WTC11 (cell line): ENCODE data around the gene DNAH11. TPM values are rescaled to one million over a fixed set of nuclear protein-coding genes. Genes with fewer than 3 reads are reported as not detected.

Experiments used
- ATAC-seq: fragments of 200-7000 bp; cut with Tn5 transposase; 2 replicates; pipeline ENCODE4 v1.10.0; 2021; ENCODE audit warnings: mild to moderate bottlenecking, moderate library complexity
- CTCF ChIA-PET: fragments of 300-600 bp; sonication (Branson Sonifier 250); formaldehyde crosslinking; loops from one replicate; lab custom pipeline; 2021; ENCODE audit warnings: antibody characterized with exemption; lab: Charles Lee
- POLR2A ChIA-PET: fragments of 350-600 bp; sonication (Branson Sonifier 250); formaldehyde crosslinking; loops from one replicate; lab custom pipeline; 2021; ENCODE audit warnings: antibody characterized with exemption; lab: Charles Lee
- DNase-seq: peaks from one replicate; pipeline ENCODE4 v3.0.0; 2021; ENCODE audit warnings: low spot score
- H3K27ac Mint-ChIP-seq: 2 replicates; pipeline ENCODE4 v1.8.0; 2021; ENCODE audit warnings: mixed read lengths
- H3K27me3 Mint-ChIP-seq: 2 replicates; pipeline ENCODE4 v1.8.0; 2021; ENCODE audit warnings: low read depth, mild to moderate bottlenecking, moderate library complexity, mixed read lengths
- H3K36me3 Mint-ChIP-seq: 2 replicates; pipeline ENCODE4 v1.8.0; 2021; ENCODE audit warnings: mixed read lengths
- H3K4me1 Mint-ChIP-seq: 2 replicates; pipeline ENCODE4 v1.8.0; 2022; ENCODE audit warnings: mixed read lengths
- H3K4me3 Mint-ChIP-seq: 2 replicates; pipeline ENCODE4 v1.8.0; 2021; ENCODE audit warnings: mild to moderate bottlenecking, moderate library complexity, mixed read lengths
- H3K9me3 Mint-ChIP-seq: 2 replicates; pipeline ENCODE4 v1.8.0; 2021; ENCODE audit warnings: mixed read lengths
- ATF1 ChIP-seq: sonication (generic); formaldehyde crosslinking; IDR thresholded peaks from 2 replicates; pipeline ENCODE4 v1.8.1; 2023; ENCODE audit warnings: mild to moderate bottlenecking, moderate library complexity, missing genetic modification reagents
- CBFB ChIP-seq: sonication (generic); formaldehyde crosslinking; IDR thresholded peaks from 2 replicates; pipeline ENCODE4 v1.8.1; 2022; ENCODE audit warnings: mild to moderate bottlenecking, low read depth, missing genetic modification reagents
- CREM ChIP-seq: sonication (generic); formaldehyde crosslinking; IDR thresholded peaks from 2 replicates; pipeline ENCODE4 v1.8.1; 2022; ENCODE audit warnings: mild to moderate bottlenecking, missing genetic modification reagents, moderate library complexity
- EMX1 ChIP-seq: fragments of 250-450 bp; sonication (Bioruptor Pico); IDR thresholded peaks from 2 replicates; pipeline ENCODE4 v1.8.0; 2021; ENCODE audit warnings: mild to moderate bottlenecking
- ESRRA ChIP-seq: sonication (generic); formaldehyde crosslinking; IDR thresholded peaks from 2 replicates; pipeline ENCODE4 v1.8.1; 2022; ENCODE audit warnings: mild to moderate bottlenecking, missing genetic modification reagents, borderline replicate concordance
- FOXJ3 ChIP-seq: sonication (generic); formaldehyde crosslinking; IDR thresholded peaks from 2 replicates; pipeline ENCODE4 v1.9.0; 2021; ENCODE audit warnings: missing genetic modification reagents, mild to moderate bottlenecking, borderline replicate concordance
- FOXK1 ChIP-seq: sonication (generic); formaldehyde crosslinking; IDR thresholded peaks from 2 replicates; pipeline ENCODE4 v1.8.0; 2022; ENCODE audit warnings: mild to moderate bottlenecking, moderate library complexity, missing genetic modification reagents
- GTF2I ChIP-seq: fragments of 250-450 bp; sonication (Bioruptor Pico); conservative IDR thresholded peaks from 2 replicates; pipeline ENCODE4 v1.4.0; 2021; ENCODE audit warnings: mild to moderate bottlenecking
- HMGA2 ChIP-seq: fragments of 250-450 bp; sonication (Bioruptor Pico); IDR thresholded peaks from 2 replicates; pipeline ENCODE4 v1.4.0; 2021; ENCODE audit warnings: mild to moderate bottlenecking, moderate library complexity
- NFATC4 ChIP-seq: fragments of 250-450 bp; sonication (Bioruptor Pico); IDR thresholded peaks from 2 replicates; pipeline ENCODE4 v1.9.0; 2021; ENCODE audit warnings: mild to moderate bottlenecking
- NR1H2 ChIP-seq: sonication (generic); formaldehyde crosslinking; IDR thresholded peaks from 2 replicates; pipeline ENCODE4 v1.9.0; 2021; ENCODE audit warnings: mild to moderate bottlenecking, moderate library complexity, missing genetic modification reagents
- NR3C1 ChIP-seq: sonication (generic); formaldehyde crosslinking; conservative IDR thresholded peaks from 2 replicates; pipeline ENCODE4 v1.8.1; 2023; ENCODE audit warnings: low read depth, mild to moderate bottlenecking, missing genetic modification reagents
- SMAD3 ChIP-seq: sonication (generic); formaldehyde crosslinking; IDR thresholded peaks from 2 replicates; pipeline ENCODE4 v1.8.0; 2022; ENCODE audit warnings: missing genetic modification reagents, mild to moderate bottlenecking, borderline replicate concordance
- TCF7 ChIP-seq: sonication (generic); formaldehyde crosslinking; IDR thresholded peaks from 2 replicates; pipeline ENCODE4 v1.8.0; 2022; ENCODE audit warnings: mild to moderate bottlenecking, low read depth, missing genetic modification reagents, moderate library complexity
- ZBTB21 ChIP-seq: sonication (generic); formaldehyde crosslinking; IDR thresholded peaks from 2 replicates; pipeline ENCODE4 v1.8.1; 2023; ENCODE audit warnings: mild to moderate bottlenecking, missing genetic modification reagents, borderline replicate concordance
- ZNF317 ChIP-seq: sonication (generic); formaldehyde crosslinking; IDR thresholded peaks from 2 replicates; pipeline ENCODE4 v1.8.1; 2023; ENCODE audit warnings: low read depth, mild to moderate bottlenecking, moderate library complexity, missing genetic modification reagents, borderline replicate concordance
- ZNF396 ChIP-seq: fragments of 250-450 bp; sonication (Bioruptor Pico); IDR thresholded peaks from 2 replicates; pipeline ENCODE4 v1.8.0; 2021; ENCODE audit warnings: mild to moderate bottlenecking, moderate library complexity, borderline replicate concordance
- ZNF671 ChIP-seq: fragments of 250-450 bp; sonication (Bioruptor Pico); IDR thresholded peaks from 2 replicates; pipeline ENCODE4 v1.8.0; 2021; ENCODE audit warnings: mild to moderate bottlenecking
- total RNA-seq: library from RNA; stranded (reverse); gene quantifications from 3 replicates; pipeline ENCODE4 v1.2.3, GENCODE V29; 2021
- TF ChIP-seq, protein P1 (sequence below): sonication (generic); formaldehyde crosslinking; IDR thresholded peaks from 2 replicates; pipeline ENCODE4 v1.8.1; 2023; ENCODE audit warnings: mild to moderate bottlenecking, missing genetic modification reagents, moderate library complexity
- TF ChIP-seq, protein P2 (sequence below): sonication (generic); formaldehyde crosslinking; IDR thresholded peaks from 2 replicates; pipeline ENCODE4 v1.8.0; 2023; ENCODE audit warnings: mild to moderate bottlenecking, missing genetic modification reagents
- TF ChIP-seq, protein P3 (sequence below): sonication (generic); formaldehyde crosslinking; IDR thresholded peaks from 2 replicates; pipeline ENCODE4 v1.8.0; 2023; ENCODE audit warnings: missing genetic modification reagents
- TF ChIP-seq, protein P4 (sequence below): sonication (generic); formaldehyde crosslinking; IDR thresholded peaks from 2 replicates; pipeline ENCODE4 v1.8.1; 2023; ENCODE audit warnings: mild to moderate bottlenecking, missing genetic modification reagents, borderline replicate concordance

The DNAH11 gene
- total RNA-seq, 1 experiment from 2014 or later, result 6.4 TPM

DNA sequence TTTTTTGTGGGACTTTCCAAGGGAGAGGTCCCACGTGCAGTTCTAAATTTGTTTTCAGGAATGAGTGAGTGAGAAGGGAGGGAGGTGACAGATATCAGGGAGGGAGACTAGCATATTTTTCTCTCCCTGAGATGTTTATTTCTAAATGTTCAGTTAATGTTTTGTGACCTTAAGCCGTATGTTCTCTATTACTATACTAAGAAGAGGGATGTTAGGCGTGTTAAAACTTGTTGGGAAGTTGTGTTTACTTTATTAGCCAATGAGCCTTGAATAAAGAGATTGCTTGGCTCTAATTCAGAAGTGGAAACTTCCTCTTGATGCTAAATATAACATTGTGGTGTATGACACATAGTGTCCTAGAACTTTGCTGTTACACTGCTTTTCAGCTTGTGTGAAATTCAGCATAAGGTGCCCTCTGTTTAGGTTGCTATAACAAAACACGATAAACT lies 37.3 kb downstream of the DNAH11 start:
- DNase-seq (no peak), ATAC-seq (no peak)
- ChIA-PET POLR2A (no interaction called here), CTCF (no interaction called here)
- no peak overlapping the region for H3K4me3 Mint-ChIP-seq
- H3K9me3 Mint-ChIP-seq, result peaks cover 20% of the 10 kb centered on the region
- H3K4me1 Mint-ChIP-seq, result no peaks in the 10 kb centered on the region
- no peak overlapping the region for H3K27ac Mint-ChIP-seq
- no peaks in the 10 kb centered on the region for H3K27me3 Mint-ChIP-seq
- no peak for TF ChIP-seq ZNF671
- TF ChIP-seq NFATC4 (CRISPR knock-in tag), result no peak
- TF ChIP-seq ESRRA (CRISPR knock-in tag), result no peak
- TF ChIP-seq, protein P1, sequence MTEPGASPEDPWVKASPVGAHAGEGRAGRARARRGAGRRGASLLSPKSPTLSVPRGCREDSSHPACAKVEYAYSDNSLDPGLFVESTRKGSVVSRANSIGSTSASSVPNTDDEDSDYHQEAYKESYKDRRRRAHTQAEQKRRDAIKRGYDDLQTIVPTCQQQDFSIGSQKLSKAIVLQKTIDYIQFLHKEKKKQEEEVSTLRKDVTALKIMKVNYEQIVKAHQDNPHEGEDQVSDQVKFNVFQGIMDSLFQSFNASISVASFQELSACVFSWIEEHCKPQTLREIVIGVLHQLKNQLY (CRISPR knock-in tag), result no peak
- TF ChIP-seq CBFB (CRISPR knock-in tag), result no peak
- TF ChIP-seq, protein P2, sequence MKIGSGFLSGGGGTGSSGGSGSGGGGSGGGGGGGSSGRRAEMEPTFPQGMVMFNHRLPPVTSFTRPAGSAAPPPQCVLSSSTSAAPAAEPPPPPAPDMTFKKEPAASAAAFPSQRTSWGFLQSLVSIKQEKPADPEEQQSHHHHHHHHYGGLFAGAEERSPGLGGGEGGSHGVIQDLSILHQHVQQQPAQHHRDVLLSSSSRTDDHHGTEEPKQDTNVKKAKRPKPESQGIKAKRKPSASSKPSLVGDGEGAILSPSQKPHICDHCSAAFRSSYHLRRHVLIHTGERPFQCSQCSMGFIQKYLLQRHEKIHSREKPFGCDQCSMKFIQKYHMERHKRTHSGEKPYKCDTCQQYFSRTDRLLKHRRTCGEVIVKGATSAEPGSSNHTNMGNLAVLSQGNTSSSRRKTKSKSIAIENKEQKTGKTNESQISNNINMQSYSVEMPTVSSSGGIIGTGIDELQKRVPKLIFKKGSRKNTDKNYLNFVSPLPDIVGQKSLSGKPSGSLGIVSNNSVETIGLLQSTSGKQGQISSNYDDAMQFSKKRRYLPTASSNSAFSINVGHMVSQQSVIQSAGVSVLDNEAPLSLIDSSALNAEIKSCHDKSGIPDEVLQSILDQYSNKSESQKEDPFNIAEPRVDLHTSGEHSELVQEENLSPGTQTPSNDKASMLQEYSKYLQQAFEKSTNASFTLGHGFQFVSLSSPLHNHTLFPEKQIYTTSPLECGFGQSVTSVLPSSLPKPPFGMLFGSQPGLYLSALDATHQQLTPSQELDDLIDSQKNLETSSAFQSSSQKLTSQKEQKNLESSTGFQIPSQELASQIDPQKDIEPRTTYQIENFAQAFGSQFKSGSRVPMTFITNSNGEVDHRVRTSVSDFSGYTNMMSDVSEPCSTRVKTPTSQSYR, result no peak
- TF ChIP-seq ATF1 (CRISPR knock-in tag), result no peak
- no peak for TF ChIP-seq FOXJ3 (CRISPR knock-in tag)
- no peak for TF ChIP-seq EMX1 (CRISPR knock-in tag)
- TF ChIP-seq, protein P3, sequence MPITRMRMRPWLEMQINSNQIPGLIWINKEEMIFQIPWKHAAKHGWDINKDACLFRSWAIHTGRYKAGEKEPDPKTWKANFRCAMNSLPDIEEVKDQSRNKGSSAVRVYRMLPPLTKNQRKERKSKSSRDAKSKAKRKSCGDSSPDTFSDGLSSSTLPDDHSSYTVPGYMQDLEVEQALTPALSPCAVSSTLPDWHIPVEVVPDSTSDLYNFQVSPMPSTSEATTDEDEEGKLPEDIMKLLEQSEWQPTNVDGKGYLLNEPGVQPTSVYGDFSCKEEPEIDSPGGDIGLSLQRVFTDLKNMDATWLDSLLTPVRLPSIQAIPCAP (CRISPR knock-in tag), result no peak
- no peak for TF ChIP-seq SMAD3 (CRISPR knock-in tag)
- TF ChIP-seq NR1H2 (CRISPR knock-in tag), result no peak
- no peak for TF ChIP-seq ZNF396 (CRISPR knock-in tag)
- TF ChIP-seq NR3C1 (CRISPR knock-in tag), result no peak
- TF ChIP-seq HMGA2, result no peak
- no peak for TF ChIP-seq ZBTB21 (CRISPR knock-in tag)
- TF ChIP-seq TCF7, result no peak
- H3K36me3 Mint-ChIP-seq, result peaks cover 24% of the 10 kb centered on the region

DNA sequence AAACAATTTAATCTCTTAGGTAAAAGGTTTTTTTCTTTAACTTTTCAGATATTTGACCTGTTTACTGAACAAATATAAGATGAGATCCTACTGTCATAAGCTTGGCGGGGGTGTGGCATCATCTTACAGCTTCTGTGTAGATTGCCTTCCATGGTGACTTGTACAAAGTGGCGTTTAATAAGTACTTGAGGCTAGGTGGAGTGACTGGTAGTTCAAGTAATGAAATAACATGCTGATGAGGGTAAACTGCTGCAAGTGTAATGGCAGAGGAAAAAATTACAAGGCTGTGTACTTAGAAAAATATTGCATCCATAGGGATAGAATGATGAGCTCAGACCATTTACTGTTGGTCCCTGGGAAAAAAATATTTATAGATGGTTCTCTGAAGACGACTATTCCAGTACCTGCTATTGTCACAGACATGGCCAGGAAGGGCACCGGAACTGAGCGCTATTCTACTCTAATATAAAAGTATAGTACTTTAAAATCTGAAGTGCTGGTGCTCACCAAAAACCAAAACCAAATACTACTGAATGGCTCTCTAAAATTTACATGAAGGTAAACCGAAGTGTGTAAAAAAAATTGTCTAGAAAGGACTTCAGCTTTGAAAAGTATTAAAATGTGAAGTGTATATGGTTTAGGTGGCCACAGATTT lies 42.4 kb downstream of the DNAH11 start:
- ChIA-PET POLR2A (no interaction called here), CTCF (no interaction called here)
- DNase-seq (no peak), ATAC-seq (no peak)
- peaks cover 24% of the 10 kb centered on the region for H3K36me3 Mint-ChIP-seq
- peaks cover 20% of the 10 kb centered on the region for H3K9me3 Mint-ChIP-seq
- no peak overlapping the region for H3K27ac Mint-ChIP-seq
- no peaks in the 10 kb centered on the region for H3K27me3 Mint-ChIP-seq
- H3K4me3 Mint-ChIP-seq, result no peak overlapping the region
- H3K4me1 Mint-ChIP-seq, result no peaks in the 10 kb centered on the region
- no peak for TF ChIP-seq ZBTB21 (CRISPR knock-in tag)
- TF ChIP-seq GTF2I (CRISPR knock-in tag), result no peak
- no peak for TF ChIP-seq TCF7
- no peak for TF ChIP-seq HMGA2
- TF ChIP-seq ZNF317 (CRISPR knock-in tag), result no peak
- TF ChIP-seq FOXK1, result no peak
- TF ChIP-seq, protein P4, sequence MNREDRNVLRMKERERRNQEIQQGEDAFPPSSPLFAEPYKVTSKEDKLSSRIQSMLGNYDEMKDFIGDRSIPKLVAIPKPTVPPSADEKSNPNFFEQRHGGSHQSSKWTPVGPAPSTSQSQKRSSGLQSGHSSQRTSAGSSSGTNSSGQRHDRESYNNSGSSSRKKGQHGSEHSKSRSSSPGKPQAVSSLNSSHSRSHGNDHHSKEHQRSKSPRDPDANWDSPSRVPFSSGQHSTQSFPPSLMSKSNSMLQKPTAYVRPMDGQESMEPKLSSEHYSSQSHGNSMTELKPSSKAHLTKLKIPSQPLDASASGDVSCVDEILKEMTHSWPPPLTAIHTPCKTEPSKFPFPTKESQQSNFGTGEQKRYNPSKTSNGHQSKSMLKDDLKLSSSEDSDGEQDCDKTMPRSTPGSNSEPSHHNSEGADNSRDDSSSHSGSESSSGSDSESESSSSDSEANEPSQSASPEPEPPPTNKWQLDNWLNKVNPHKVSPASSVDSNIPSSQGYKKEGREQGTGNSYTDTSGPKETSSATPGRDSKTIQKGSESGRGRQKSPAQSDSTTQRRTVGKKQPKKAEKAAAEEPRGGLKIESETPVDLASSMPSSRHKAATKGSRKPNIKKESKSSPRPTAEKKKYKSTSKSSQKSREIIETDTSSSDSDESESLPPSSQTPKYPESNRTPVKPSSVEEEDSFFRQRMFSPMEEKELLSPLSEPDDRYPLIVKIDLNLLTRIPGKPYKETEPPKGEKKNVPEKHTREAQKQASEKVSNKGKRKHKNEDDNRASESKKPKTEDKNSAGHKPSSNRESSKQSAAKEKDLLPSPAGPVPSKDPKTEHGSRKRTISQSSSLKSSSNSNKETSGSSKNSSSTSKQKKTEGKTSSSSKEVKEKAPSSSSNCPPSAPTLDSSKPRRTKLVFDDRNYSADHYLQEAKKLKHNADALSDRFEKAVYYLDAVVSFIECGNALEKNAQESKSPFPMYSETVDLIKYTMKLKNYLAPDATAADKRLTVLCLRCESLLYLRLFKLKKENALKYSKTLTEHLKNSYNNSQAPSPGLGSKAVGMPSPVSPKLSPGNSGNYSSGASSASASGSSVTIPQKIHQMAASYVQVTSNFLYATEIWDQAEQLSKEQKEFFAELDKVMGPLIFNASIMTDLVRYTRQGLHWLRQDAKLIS (CRISPR knock-in tag), result no peak
- TF ChIP-seq, protein P2, result no peak
- TF ChIP-seq, protein P3 (CRISPR knock-in tag), result no peak
- no peak for TF ChIP-seq CREM (CRISPR knock-in tag)
